ENCODE data around the gene GPC5.

DNA sequence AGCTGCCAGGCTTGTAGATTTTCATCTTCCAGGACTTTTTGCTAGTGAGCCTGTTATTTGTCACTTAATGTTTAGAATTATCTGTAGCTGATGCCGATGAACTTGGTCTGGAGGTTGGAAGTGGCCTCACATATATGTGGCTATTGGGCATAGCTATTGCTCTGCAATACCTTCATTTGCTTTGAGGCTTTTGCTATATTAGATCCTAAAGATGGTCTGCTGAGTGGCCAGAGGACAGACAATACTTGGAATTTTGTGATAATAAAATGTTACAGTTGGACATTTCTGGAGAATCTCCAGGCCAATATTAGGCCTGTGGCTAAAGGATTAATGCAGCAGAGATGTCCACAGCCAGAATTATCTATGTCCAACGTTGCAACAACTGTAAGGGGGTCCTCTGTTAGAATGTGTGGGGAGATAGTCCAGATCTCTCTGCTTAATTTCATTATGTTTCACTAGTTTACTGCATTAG lies 222.3 kb downstream of the GPC5 start:
- no peak for TF ChIP-seq EZH2phosphoT487 (IDR thresholded peaks at IDR 0.05)
- TF ChIP-seq, protein P1, sequence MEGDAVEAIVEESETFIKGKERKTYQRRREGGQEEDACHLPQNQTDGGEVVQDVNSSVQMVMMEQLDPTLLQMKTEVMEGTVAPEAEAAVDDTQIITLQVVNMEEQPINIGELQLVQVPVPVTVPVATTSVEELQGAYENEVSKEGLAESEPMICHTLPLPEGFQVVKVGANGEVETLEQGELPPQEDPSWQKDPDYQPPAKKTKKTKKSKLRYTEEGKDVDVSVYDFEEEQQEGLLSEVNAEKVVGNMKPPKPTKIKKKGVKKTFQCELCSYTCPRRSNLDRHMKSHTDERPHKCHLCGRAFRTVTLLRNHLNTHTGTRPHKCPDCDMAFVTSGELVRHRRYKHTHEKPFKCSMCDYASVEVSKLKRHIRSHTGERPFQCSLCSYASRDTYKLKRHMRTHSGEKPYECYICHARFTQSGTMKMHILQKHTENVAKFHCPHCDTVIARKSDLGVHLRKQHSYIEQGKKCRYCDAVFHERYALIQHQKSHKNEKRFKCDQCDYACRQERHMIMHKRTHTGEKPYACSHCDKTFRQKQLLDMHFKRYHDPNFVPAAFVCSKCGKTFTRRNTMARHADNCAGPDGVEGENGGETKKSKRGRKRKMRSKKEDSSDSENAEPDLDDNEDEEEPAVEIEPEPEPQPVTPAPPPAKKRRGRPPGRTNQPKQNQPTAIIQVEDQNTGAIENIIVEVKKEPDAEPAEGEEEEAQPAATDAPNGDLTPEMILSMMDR (IDR thresholded peaks at IDR 0.05), result no peak
